Stimulated activated CD4-positive, alpha-beta T cell treated with anti-CD3 and anti-CD28 coated beads, Interleukin-1b, Interleukin-23, amount 100 ng/mL, for 48 hours (primary cell): ENCODE data around the gene ARSA.
"Not testable (repeated sequence)": the region's sequence is repeated elsewhere in the genome, so short reads cannot be mapped to it uniquely, and the experiment has no call there.

Experiments used
- DNase-seq: peaks from one replicate; pipeline ENCODE4 v3.0.0-alpha.2; 2020

Gene ARSA

GRCh38 chr22:50654664-50655063 lies 26.7 kb upstream of the ARSA start:
- not testable (repeated sequence) for DNase-seq

GRCh38 chr22:50653256-50653655 lies 25.3 kb upstream of the ARSA start:
- no peak for DNase-seq

DNA sequence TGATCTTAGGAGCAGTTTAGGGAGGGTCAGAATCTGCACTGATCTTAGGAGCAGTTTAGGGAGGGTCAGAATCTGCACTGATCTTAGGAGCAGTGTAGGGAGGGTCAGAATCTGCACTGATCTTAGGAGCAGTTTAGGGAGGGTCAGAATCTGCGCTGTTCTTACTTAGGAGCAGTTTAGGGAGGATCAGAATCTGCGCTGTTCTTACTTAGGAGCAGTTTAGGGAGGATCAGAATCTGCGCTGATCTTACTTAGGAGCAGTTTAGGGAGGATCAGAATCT lies 15.8 kb upstream of the ARSA start:
- DNase-seq, result not testable (repeated sequence)

DNA sequence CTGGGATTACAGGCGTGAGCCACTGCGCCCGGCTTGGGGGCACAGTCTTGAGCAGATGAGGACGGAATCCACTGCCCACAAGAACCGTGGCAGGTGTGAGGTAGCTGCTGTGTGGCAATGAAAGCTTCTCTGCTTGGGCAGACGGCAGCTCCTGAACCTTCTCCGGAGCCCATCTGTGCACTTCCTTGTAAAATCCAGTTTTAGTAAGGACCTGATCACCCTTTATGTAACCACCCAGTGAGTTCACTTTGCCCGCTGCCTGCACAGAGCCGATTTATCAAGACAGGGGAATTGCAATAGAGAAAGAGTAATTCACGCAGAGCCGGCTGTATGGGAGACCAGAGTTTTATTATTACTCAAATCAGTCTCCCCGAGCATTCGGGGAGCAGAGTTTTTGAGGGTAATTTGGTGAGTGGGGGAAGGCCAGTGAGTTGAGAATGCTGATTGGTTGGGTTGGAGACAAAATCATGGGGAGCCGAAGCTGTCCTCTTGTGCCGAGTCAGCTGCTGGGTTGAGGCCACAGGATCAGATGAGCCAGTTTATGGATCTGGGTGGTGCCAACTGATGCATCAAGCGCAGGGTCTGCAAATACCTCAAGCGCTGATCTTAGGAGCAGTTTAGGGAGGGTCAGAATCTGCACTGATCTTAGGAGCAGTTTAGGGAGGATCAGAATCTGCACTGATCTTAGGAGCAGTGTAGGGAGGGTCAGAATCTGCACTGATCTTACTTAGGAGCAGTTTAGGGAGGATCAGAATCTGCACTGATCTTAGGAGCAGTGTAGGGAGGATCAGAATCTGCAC lies 15.3 kb upstream of the ARSA start:
- not testable (repeated sequence) for DNase-seq

DNA sequence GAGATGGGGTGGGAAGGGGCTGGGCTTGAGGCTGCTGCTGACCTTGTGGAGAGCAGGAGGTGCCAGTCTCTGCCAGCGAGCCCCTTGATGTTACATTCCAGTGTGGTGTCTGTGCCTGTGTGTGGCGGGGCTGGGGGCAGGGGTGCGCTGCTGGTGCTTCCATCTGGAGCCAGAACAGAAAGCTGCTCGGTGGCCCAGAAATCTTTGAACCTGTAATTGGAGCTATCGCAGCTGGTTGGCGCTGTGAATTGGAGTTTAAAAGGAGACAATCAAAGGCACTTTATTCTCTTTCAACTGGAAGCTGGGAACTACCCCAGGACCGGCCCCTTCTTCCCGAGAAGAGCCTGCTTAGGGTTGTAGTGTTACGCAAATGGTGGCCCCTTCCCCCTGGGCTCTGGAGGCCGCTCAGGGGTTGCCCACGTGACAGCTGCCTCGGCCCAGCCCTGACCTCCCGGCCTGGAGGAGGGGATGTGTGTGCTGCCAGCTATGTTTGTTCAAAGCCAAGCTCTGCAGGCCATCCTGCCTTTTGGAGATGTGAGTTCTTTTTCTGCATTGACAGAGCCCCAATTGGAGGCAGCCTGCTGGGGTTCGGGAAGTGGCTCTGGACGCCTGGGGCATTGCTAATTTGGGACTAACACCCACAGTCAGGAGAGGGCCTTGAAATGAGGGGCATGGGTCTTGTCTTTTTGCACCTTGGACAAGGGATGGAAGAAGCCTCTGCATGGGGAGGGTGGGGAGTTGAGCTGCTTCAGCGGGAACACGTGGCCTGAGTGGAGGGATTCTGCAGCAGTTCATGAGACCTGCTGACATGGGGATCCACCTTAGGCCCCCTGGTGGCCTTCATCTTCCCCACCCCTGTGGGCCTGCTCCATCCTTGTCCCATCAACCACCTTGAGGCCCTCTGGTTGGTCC lies 14.0 kb upstream of the ARSA start:
- DNase-seq, result no peak

- DNase-seq, result no peak
Measured at GRCh38 chr22:50640857-50641647, 13.1 kb upstream of the ARSA start.

DNA sequence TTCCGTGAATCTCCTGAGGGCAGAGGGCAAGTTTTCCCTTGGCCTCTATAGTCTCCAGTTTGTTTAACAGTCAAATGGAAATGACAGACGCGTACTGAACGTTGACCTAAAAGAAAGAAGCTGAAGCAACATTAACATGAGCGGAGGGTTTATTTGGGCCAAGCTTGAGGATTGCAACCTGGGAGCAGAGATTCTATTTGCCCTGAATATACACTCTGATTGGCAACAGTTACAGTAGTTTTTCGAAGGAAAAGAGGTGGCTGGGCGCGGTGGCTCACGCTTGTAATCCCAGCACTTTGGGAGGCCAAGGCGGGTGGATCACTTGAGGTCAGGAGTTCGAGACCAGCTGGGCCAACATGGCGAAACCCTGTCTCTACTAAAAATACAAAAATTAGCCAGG lies 12.3 kb upstream of the ARSA start:
- not testable (repeated sequence) for DNase-seq

DNA sequence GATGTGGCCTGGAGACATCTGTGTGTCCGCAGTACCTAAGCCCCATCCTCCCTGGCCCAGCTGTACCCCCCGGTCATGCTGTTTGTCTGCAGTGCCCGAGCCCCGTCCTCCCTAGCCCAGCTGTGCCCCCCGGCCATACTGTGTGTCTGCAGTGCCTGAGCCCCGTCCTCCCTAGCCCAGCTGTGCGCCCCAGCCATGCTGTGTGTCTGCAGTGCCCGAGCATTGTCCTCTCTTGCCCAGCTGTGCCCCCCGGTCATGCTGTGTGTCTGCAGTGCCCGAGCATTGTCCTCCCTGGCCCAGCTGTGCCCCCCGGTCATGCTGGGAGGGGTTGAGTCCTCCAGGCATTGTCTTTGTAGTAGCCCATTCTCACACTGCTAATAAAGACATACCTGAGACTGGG lies 7.6 kb upstream of the ARSA start:
- DNase-seq, result no peak

- DNase-seq, result no peak
Measured at GRCh38 chr22:50633771-50634170, 5.8 kb upstream of the ARSA start.

DNA sequence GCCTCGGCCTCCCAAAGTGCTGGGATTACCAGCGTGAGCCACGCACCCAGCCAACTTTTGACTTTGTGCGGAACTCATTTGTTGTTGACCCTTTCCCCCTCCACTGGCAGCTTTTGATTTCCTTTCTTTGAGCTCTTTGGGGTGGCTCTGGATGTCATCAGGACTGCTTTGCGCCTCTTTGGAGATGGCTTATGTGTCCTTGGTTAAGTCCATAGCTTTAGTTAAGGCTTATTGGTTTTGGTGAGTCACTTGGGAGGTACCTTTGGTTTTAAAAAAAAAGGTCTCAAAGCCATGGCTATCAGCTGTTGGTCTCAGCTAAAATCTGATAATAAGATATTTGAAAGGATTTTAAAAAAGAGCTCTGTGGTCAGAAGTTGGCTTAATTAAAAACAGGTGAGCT lies 5.1 kb upstream of the ARSA start:
- DNase-seq, result no peak

- no peak for DNase-seq
Measured at GRCh38 chr22:50630376-50630775, 2.4 kb upstream of the ARSA start.

GRCh38 chr22:50628543-50629134 lies 687 bp upstream of the ARSA start:
- no peak for DNase-seq

- no peak for DNase-seq
Measured at GRCh38 chr22:50626850-50627641, 906 bp downstream of the ARSA start.

DNA sequence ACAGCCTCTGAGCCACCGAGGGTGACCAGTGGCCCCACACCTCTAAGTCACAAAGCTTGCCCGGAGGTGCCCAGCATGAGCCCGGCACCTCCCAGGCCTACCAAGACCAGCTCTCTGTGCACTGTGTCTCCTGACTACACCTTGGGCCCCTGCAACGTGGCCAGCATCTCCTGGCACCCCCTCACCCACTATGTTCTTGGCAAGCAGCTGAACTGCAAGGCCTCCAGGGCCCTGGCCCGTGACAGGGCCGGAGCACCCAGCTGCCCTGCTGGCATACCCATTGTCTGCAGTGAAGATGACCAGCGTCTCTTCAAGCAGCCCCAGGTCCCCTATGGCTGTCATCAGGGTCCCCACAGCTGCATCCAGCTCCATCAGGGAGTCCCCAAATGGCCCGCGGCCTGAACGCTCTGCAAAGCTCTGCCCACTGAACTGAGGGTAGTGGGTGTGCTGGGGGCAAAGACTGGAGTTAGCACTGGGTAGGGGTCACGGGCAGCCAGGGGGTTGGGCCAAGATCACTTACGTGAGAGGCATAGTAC lies 1.6 kb downstream of the ARSA start:
- no peak for DNase-seq

GRCh38 chr22:50625568-50626313 lies 2.2 kb downstream of the ARSA start:
- no peak for DNase-seq

GRCh38 chr22:50625131-50625567 lies 2.8 kb downstream of the ARSA start:
- no peak for DNase-seq

GRCh38 chr22:50624347-50625130 lies 3.4 kb downstream of the ARSA start:
- DNase-seq, result no peak

DNA sequence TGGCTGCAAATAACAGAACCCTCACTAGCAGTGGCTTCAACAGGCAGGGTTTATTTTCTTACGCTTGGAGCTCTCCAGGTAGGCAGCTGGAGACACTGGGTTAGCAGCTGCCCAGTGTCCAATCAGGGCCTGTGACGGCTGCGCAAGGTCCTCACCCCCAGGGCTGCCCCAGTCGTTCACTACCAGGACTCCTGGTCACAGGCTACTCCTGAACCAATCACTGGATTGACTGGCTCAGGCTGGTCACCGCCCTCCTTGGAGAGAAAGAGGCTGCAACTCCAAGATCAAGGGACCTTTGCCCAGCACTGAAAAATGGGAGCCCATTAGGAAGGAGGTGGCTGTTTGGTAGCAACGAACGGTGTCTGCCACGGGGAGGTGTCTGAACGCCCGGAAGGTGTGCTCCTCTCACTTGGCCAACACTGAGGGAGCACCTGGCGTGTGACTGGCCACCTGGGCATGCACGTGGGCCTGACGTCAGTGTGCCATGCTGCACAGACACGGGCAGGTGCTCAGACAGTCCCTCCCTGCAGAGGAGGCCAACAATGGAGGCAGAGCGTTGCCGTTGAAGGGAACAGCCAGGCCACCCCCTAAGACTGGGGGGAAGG lies 5.1 kb downstream of the ARSA start:
- DNase-seq, result no peak

DNA sequence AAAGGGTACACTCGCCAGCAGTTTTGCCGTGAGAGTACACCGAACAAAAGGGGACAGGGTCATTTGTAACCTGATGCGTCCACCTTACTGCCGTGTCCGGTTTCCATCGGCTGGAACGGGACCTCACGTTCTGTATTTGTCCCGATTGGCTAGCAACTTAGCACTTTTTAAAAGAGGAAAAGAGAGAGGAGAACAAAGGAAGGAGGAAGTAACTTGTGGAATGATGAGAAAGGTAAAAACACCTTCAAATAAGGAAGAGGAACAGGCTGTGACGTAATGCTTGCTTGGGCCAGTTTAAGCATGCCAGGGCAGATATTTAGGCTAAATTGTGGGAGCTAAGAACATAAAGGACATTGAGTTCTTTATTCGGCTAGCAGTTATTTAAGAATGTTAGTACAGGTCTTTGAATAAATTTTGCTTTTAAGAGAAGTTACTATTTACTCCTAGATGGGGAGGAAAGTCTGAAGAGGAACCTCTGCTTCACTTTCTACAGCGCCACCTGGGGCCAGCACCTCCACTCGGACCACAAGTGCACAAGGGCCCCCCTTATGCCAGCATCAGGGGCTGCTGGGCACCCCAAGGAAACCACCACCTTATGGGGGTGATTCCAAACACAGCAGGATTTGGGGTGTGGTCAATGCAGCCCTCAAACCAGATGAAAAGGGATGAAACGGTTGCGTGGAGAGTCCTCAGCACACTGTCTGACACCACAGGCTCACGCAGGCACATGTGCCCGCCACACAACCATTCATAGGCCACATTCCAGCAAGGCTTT lies 5.8 kb downstream of the ARSA start:
- no peak for DNase-seq
